ENCODE results near the gene MAGI2.

MAGI2 gene

GRCh38 chr7:78501064-78501463 lies 952.4 kb downstream of the MAGI2 start:
- no peak for DNase-seq
- TF ChIP-seq POLR2A (IDR thresholded peaks at IDR 0.05; ENCODE audit: low read length) (no peak), GATA1 (IDR thresholded peaks at IDR 0.05; ENCODE audit: low read depth, low read length) (no peak)

DNA sequence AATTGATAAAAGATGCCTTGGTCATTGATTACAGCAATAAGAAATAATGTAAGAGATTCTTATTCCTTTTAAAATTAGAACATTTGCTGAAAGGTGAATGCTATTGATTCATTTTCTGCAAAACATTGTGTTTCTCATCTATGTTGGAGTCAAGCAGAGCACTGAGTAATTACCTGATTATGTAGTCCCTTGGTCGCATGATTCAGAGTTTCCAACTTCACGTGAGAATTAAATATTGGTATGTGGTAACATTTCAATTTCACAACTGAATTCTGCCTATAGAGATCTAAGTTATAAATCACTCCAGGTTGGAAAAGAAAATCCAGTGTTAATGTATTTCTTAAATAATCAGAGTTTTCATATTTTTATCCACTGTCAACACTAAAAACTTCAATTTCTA lies 953.5 kb downstream of the MAGI2 start:
- DNase-seq, result no peak
- TF ChIP-seq GATA1 (IDR thresholded peaks at IDR 0.05; ENCODE audit: low read depth, low read length), result no peak
- TF ChIP-seq POLR2A (IDR thresholded peaks at IDR 0.05; ENCODE audit: low read length), result no peak

DNA sequence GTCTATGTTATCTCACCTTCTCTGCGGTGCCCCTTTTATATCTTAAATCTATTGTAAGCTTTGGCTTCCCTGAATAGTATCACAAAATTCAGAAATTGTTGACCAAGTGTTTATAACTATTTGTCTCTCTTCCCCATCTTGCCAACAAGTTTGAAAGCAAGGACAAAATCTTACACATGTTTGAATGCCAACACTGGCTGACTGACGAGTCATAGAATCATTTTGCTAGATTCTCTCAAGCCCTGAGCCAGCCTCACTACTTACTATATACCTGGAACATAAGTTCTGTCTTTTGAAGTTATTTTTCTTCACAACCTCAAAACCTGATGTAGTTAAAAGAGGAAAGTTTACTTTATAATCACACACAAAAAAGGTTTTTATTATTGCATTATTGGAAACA lies 954.2 kb downstream of the MAGI2 start:
- no peak for TF ChIP-seq GATA1 (IDR thresholded peaks at IDR 0.05; ENCODE audit: low read depth, low read length)
- no peak for TF ChIP-seq POLR2A (IDR thresholded peaks at IDR 0.05; ENCODE audit: low read length)
- no peak for DNase-seq

GRCh38 chr7:78497728-78498427 lies 955.6 kb downstream of the MAGI2 start:
- TF ChIP-seq POLR2A (IDR thresholded peaks at IDR 0.05; ENCODE audit: low read length), result no peak
- no peak for TF ChIP-seq GATA1 (IDR thresholded peaks at IDR 0.05; ENCODE audit: low read depth, low read length)
- DNase-seq, result no peak

GRCh38 chr7:78496096-78496630 lies 957.3 kb downstream of the MAGI2 start:
- DNase-seq, result no peak
- TF ChIP-seq POLR2A (IDR thresholded peaks at IDR 0.05; ENCODE audit: low read length) (no peak), GATA1 (IDR thresholded peaks at IDR 0.05; ENCODE audit: low read depth, low read length) (no peak)

- TF ChIP-seq POLR2A (IDR thresholded peaks at IDR 0.05; ENCODE audit: low read length), result no peak
- no peak for TF ChIP-seq GATA1 (IDR thresholded peaks at IDR 0.05; ENCODE audit: low read depth, low read length)
- no peak for DNase-seq
These were observed 960.1 kb downstream of the MAGI2 start for GRCh38 chr7:78493401-78493800.

DNA sequence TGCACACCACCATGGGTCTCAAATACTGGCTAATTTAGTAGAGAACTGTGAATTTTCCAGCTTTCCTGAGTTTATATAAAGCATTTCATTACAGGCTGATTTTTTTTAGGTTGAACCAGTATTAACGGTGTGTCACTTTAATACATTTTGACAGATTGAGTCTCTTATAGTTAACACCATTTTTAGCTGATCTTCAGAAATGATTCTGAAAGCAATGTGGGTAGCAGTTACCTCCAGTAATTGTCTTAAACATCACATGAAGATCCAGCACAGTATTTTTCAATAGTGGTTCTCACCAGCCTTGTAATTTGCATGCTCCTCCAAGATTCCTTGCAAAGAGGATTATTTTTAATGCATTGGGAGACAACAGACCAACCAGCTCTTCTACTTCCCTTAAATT lies 961.3 kb downstream of the MAGI2 start:
- no peak for TF ChIP-seq POLR2A (IDR thresholded peaks at IDR 0.05; ENCODE audit: low read length)
- no peak for TF ChIP-seq GATA1 (IDR thresholded peaks at IDR 0.05; ENCODE audit: low read depth, low read length)

GRCh38 chr7:78490524-78490923 lies 962.9 kb downstream of the MAGI2 start:
- no peak for TF ChIP-seq GATA1 (IDR thresholded peaks at IDR 0.05; ENCODE audit: low read depth, low read length)
- no peak for TF ChIP-seq POLR2A (IDR thresholded peaks at IDR 0.05; ENCODE audit: low read length)
- DNase-seq, result no peak

More for the DNA sequence above, 961.3 kb downstream of the MAGI2 start:
- DNase-seq, result no peak

DNA sequence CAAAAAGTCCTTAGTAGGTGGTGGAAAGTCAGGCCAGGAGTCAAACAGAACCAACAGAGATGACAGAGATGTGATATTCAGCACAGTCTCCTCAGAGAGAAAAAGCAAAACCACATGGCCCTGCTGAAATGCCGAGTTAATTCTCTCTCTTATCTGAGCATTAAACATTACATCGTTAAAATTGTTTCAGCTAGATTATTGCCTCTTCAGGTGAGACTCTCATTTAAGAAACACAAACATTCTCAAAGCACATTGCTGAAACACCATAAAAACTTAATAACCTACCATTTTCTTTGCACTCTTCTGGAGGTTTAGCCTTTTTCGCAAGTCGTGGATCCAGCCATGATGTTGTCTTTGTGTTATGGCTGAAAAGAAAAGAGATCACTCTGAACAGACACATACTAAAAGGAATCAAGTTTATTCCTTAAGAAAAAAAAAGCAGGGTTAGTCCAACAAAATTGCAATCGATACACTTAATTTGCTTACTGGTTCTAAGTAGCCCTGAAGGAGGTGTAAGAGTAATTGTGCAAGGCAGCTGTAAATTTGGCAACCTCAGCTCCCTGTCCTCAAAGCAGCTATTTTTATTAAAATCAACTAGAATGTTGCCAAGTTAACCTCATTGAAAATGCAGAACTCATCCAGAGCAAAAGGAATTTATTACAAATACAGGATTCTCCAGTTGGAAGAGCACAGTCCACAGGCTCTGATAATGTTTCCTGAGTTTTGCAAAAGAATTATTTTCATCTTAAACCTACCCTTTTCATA lies 963.8 kb downstream of the MAGI2 start:
- DNase-seq, result no peak
- no peak for TF ChIP-seq POLR2A (IDR thresholded peaks at IDR 0.05; ENCODE audit: low read length)
- no peak for TF ChIP-seq GATA1 (IDR thresholded peaks at IDR 0.05; ENCODE audit: low read depth, low read length)

GRCh38 chr7:78487464-78487863 lies 966.0 kb downstream of the MAGI2 start:
- no peak for DNase-seq
- TF ChIP-seq GATA1 (IDR thresholded peaks at IDR 0.05; ENCODE audit: low read depth, low read length) (no peak), POLR2A (IDR thresholded peaks at IDR 0.05; ENCODE audit: low read length) (no peak)

DNA sequence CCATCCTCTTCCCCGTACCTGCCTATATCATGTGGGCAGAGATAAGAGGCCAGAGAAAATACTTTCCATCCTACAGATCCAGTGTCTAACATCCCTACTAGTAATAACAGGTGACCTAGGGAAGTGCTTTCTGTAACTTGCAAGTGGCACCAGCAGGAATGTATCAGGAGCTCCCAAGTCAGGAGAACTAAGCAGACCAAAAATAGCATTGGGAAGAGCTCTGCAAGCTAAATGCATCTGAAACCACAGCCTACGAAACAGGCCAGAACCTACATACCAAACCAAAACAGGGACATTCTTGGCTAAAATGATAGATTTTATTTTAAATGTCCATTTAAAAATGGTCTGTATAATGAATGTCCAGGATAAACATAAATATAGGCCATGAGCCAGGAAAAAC lies 974.1 kb downstream of the MAGI2 start:
- no peak for DNase-seq
- TF ChIP-seq POLR2A (IDR thresholded peaks at IDR 0.05; ENCODE audit: low read length) (no peak), GATA1 (IDR thresholded peaks at IDR 0.05; ENCODE audit: low read depth, low read length) (no peak)

- DNase-seq, result no peak
- TF ChIP-seq GATA1 (IDR thresholded peaks at IDR 0.05; ENCODE audit: low read depth, low read length) (no peak), POLR2A (IDR thresholded peaks at IDR 0.05; ENCODE audit: low read length) (no peak)
These were observed 976.5 kb downstream of the MAGI2 start for GRCh38 chr7:78476851-78477405.

GRCh38 chr7:78473571-78474301 lies 979.7 kb downstream of the MAGI2 start:
- TF ChIP-seq POLR2A (IDR thresholded peaks at IDR 0.05; ENCODE audit: low read length) (no peak), GATA1 (IDR thresholded peaks at IDR 0.05; ENCODE audit: low read depth, low read length) (no peak)
- no peak for DNase-seq

DNA sequence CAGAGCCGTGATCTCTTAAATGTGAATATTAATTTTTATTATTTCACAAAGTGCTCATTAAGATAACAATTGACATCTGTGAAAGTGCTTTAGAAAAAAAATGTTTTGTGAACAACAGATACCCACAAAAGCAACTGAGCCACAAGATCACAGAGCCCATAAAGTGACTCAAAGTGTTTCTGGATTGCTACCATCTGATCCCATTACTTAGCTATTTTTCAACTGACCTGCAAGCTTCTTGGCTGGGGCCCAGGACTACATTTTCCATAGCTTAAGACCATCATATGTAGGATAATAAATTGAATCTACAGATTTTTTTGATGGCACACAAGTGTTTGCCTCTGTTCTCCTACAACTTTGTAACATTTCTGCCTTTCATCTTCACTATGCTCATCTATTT lies 980.4 kb downstream of the MAGI2 start:
- no peak for DNase-seq
- TF ChIP-seq POLR2A (IDR thresholded peaks at IDR 0.05; ENCODE audit: low read length) (no peak), GATA1 (IDR thresholded peaks at IDR 0.05; ENCODE audit: low read depth, low read length) (no peak)
